ENCODE data around the gene RASIP1.
A peak's percentile ranks its signal among the peaks of the same experiment; 100 is the strongest.
"Not testable (repeated sequence)": the region's sequence is repeated elsewhere in the genome, so short reads cannot be mapped to it uniquely, and the experiment has no call there.

RASIP1 gene

GRCh38 chr19:48735031-48735615, 5.3 kb downstream of the RASIP1 start:
- no peak for DNase-seq (ENCODE audit: low spot score)

GRCh38 chr19:48734625-48735024, 5.8 kb downstream of the RASIP1 start:
- no peak for DNase-seq (ENCODE audit: low spot score)

- DNase-seq (ENCODE audit: low spot score), result no peak
Observed at GRCh38 chr19:48731452-48731851, 9.0 kb downstream of the RASIP1 start.

- no peak for DNase-seq (ENCODE audit: low spot score)
Observed at GRCh38 chr19:48728911-48729664, 11.3 kb downstream of the RASIP1 start.

- DNase-seq (ENCODE audit: low spot score), result no peak
Observed at GRCh38 chr19:48726556-48726955, 13.9 kb downstream of the RASIP1 start.

GRCh38 chr19:48724796-48725753, 15.3 kb downstream of the RASIP1 start:
- DNase-seq (ENCODE audit: low spot score), result peak; percentile 62

GRCh38 chr19:48722196-48722708, 18.2 kb downstream of the RASIP1 start:
- no peak for DNase-seq (ENCODE audit: low spot score)

- DNase-seq (ENCODE audit: low spot score), result peak; percentile 97
Observed at GRCh38 chr19:48720613-48721296, 19.7 kb downstream of the RASIP1 start.

- no peak for DNase-seq (ENCODE audit: low spot score)
Observed at GRCh38 chr19:48720251-48720612, 20.2 kb downstream of the RASIP1 start.

- no peak for DNase-seq (ENCODE audit: low spot score)
Observed at GRCh38 chr19:48719263-48720171, 20.9 kb downstream of the RASIP1 start, which contains the start of gene MAMSTR. MAMSTR (minus strand) TSS chr19:48719725; CDS start chr19:48719031, 694 bp downstream.

- DNase-seq (ENCODE audit: low spot score), result no peak
Observed at GRCh38 chr19:48718711-48719231, 21.6 kb downstream of the RASIP1 start.

- not testable (repeated sequence) for DNase-seq (ENCODE audit: low spot score)
Observed at GRCh38 chr19:48718106-48718505, 22.3 kb downstream of the RASIP1 start.

GRCh38 chr19:48716562-48717291, 23.7 kb downstream of the RASIP1 start:
- peak; percentile 44 for DNase-seq (ENCODE audit: low spot score)

GRCh38 chr19:48715681-48716171, 24.7 kb downstream of the RASIP1 start:
- no peak for DNase-seq (ENCODE audit: low spot score)

- no peak for DNase-seq (ENCODE audit: low spot score)
Observed at GRCh38 chr19:48714759-48715675, 25.4 kb downstream of the RASIP1 start.

GRCh38 chr19:48713864-48714755, 26.3 kb downstream of the RASIP1 start:
- peak; percentile 97 for DNase-seq (ENCODE audit: low spot score)
